Lower leg skin (tissue), 4 donors: ENCODE data around the gene CCDC187. TPM values are rescaled to one million over a fixed set of nuclear protein-coding genes. Genes with fewer than 3 reads are reported as not detected.

Source experiments
- DNase-seq, 2 donors: peaks; one replicate each; pipeline ENCODE4 v3.0.0-alpha.2; 2019; ENCODE audit warnings: low spot score in 2 of 2
- H3K4me3 ChIP-seq: fragments of 200-600 bp; sonication (generic); 2 replicates; pipeline ENCODE4 v1.5.1; 2017; ENCODE audit warnings: mild to moderate bottlenecking, low read depth; ENCODE audit not compliant: poor library complexity, severe bottlenecking
- CTCF ChIP-seq, 3 donors: fragments of 450-650 bp; IDR thresholded peaks; one replicate each; pipeline ENCODE4 v1.5.1; 2016; ENCODE audit warnings: antibody characterized with exemption in 3 of 3, mild to moderate bottlenecking in 3 of 3, moderate library complexity in 2 of 3
- POLR2A ChIP-seq, 2 donors: fragments of 450-650 bp; IDR thresholded peaks; one replicate each; pipeline ENCODE4 v1.6.1; 2016 to 2017; ENCODE audit warnings: antibody characterized with exemption in 2 of 2, mild to moderate bottlenecking in 1 of 2, moderate library complexity in 1 of 2
- WGBS, 2 donors: methylation state at CpG; one replicate each; pipeline ENCODE4 v1.1.5; 2018; 5-methylcytosine and 5-hydroxymethylcytosine counted together
- intact Hi-C: fragments of 100-400 bp; cut with DNase I; formaldehyde crosslinking; loops from one replicate; pipeline ENCODE4 v1.15.0; 2023; ENCODE audit warnings: low total_unique reads
- total RNA-seq, 4 donors: library from RNA; depleted of rRNA; stranded (reverse); fragments of >200 nt; gene quantifications; one replicate each; pipeline ENCODE4 v1.1.0, GENCODE V29; 2016

The CCDC187 gene
- total RNA-seq, 4 donors from 2014 or later, result 1.1 TPM; not detected in 3

GRCh38 chr9:136291306-136292025 lies 12.4 kb downstream of the CCDC187 start:
- intact Hi-C loops, result no loop called here
- no peak overlapping the region for H3K4me3 ChIP-seq
- TF ChIP-seq CTCF (IDR thresholded peaks at IDR 0.05) (no peak), POLR2A (IDR thresholded peaks at IDR 0.05) (no peak)
- no peak for DNase-seq
- WGBS, 2 donors, result 77 to 85% methylated on average over 11 to 22 of the region's 22 CpGs

- intact Hi-C loops, result no loop called here
- no peak for DNase-seq
- 87 to 91% methylated on average over 16 to 31 of the region's 31 CpGs for WGBS, 2 donors
- no peak overlapping the region for H3K4me3 ChIP-seq
- no peak for TF ChIP-seq POLR2A (IDR thresholded peaks at IDR 0.05)
- no peak for TF ChIP-seq CTCF (IDR thresholded peaks at IDR 0.05)
These were observed 13.3 kb downstream of the CCDC187 start for GRCh38 chr9:136290508-136291000.

GRCh38 chr9:136289651-136290507 lies 14.0 kb downstream of the CCDC187 start:
- WGBS, 2 donors, result 84 to 85% methylated on average over 22 to 28 of the region's 30 CpGs
- no peak for DNase-seq
- intact Hi-C loops, result no loop called here
- TF ChIP-seq CTCF (IDR thresholded peaks at IDR 0.05), result no peak
- no peak for TF ChIP-seq POLR2A (IDR thresholded peaks at IDR 0.05)
- H3K4me3 ChIP-seq, result no peak overlapping the region

- no peak for DNase-seq
- WGBS, 2 donors, result 64 to 65% methylated on average over 17 to 21 of the region's 21 CpGs
- no peak for TF ChIP-seq CTCF (IDR thresholded peaks at IDR 0.05)
- TF ChIP-seq POLR2A (IDR thresholded peaks at IDR 0.05), result no peak
- no peak overlapping the region for H3K4me3 ChIP-seq
- intact Hi-C loops, result no loop called here
These were observed 15.7 kb downstream of the CCDC187 start for GRCh38 chr9:136287960-136288753.

GRCh38 chr9:136286987-136287379 lies 16.9 kb downstream of the CCDC187 start:
- intact Hi-C loops, result no loop called here
- TF ChIP-seq POLR2A (IDR thresholded peaks at IDR 0.05) (no peak), CTCF (IDR thresholded peaks at IDR 0.05) (no peak)
- DNase-seq, result no peak
- H3K4me3 ChIP-seq, result no peak overlapping the region
- 88 to 91% methylated on average over 13 of the region's 13 CpGs for WGBS, 2 donors
